ENCODE results near the gene PRKCA.
"Not testable (repeated sequence)": the region's sequence is repeated elsewhere in the genome, so short reads cannot be mapped to it uniquely, and the experiment has no call there.

Gene PRKCA

GRCh38 chr17:66301864-66302741 lies at the start of gene PRKCA:
PRKCA (plus strand) TSS chr17:66302613.
- TF ChIP-seq SUZ12 (IDR thresholded peaks at IDR 0.05; ENCODE audit: extremely low read depth, insufficient read depth, insufficient read length) (no peak), ZNF274 (IDR thresholded peaks at IDR 0.05; ENCODE audit: low read depth, low read length) (no peak), YY1 (IDR thresholded peaks at IDR 0.05; ENCODE audit: insufficient read depth, insufficient read length) (no peak)

GRCh38 chr17:66253458-66253857 lies 49.0 kb upstream of the PRKCA start:
- not testable (repeated sequence) for DNase-seq (ENCODE audit: low read depth, low spot score); H3K36me3 ChIP-seq (ENCODE audit: insufficient read depth, insufficient read length, low read length); H3K27me3 ChIP-seq (ENCODE audit: insufficient read depth, insufficient read length); H3K9me3 ChIP-seq (ENCODE audit: insufficient read depth, low read length); H3K9ac ChIP-seq (ENCODE audit: insufficient read length, low read depth); H3K4me3 ChIP-seq (ENCODE audit: insufficient read length, low read depth); H3K4me1 ChIP-seq (ENCODE audit: insufficient read depth, insufficient read length)

More at GRCh38 chr17:66301864-66302741, at the start of gene PRKCA:
- Histone ChIP-seq H3K9me3 (ENCODE audit: insufficient read depth, low read length) (no peaks in the 10 kb centered on the region), H3K4me1 (ENCODE audit: insufficient read depth, insufficient read length) (peaks cover 2% of the 10 kb centered on the region), H3K36me3 (ENCODE audit: insufficient read depth, insufficient read length, low read length) (no peaks in the 10 kb centered on the region), H3K4me3 (ENCODE audit: insufficient read length, low read depth) (peak within 1 kb of the TSS; percentile 78), H3K27me3 (ENCODE audit: insufficient read depth, insufficient read length) (peaks cover 28% of the 10 kb centered on the region), H3K9ac (ENCODE audit: insufficient read length, low read depth) (peak within 1 kb of the TSS; percentile 83)
- DNase-seq (ENCODE audit: low read depth, low spot score), result no peak

- no peaks in the 10 kb centered on the region for H3K27me3 ChIP-seq (ENCODE audit: insufficient read depth, insufficient read length)
- TF ChIP-seq SUZ12 (IDR thresholded peaks at IDR 0.05; ENCODE audit: extremely low read depth, insufficient read depth, insufficient read length) (no peak), ZNF274 (IDR thresholded peaks at IDR 0.05; ENCODE audit: low read depth, low read length) (no peak), YY1 (IDR thresholded peaks at IDR 0.05; ENCODE audit: insufficient read depth, insufficient read length) (no peak)
- no peak overlapping the region for H3K4me3 ChIP-seq (ENCODE audit: insufficient read length, low read depth)
- H3K36me3 ChIP-seq (ENCODE audit: insufficient read depth, insufficient read length, low read length), result no peaks in the 10 kb centered on the region
- no peaks in the 10 kb centered on the region for H3K9me3 ChIP-seq (ENCODE audit: insufficient read depth, low read length)
- DNase-seq (ENCODE audit: low read depth, low spot score), result peak; percentile 23
- H3K9ac ChIP-seq (ENCODE audit: insufficient read length, low read depth), result no peak overlapping the region
- no peaks in the 10 kb centered on the region for H3K4me1 ChIP-seq (ENCODE audit: insufficient read depth, insufficient read length)
Observed at GRCh38 chr17:66255112-66255511, 47.3 kb upstream of the PRKCA start.

GRCh38 chr17:66255527-66255971 lies 46.9 kb upstream of the PRKCA start:
- no peak for TF ChIP-seq SUZ12 (IDR thresholded peaks at IDR 0.05; ENCODE audit: extremely low read depth, insufficient read depth, insufficient read length)
- no peak for TF ChIP-seq ZNF274 (IDR thresholded peaks at IDR 0.05; ENCODE audit: low read depth, low read length)
- TF ChIP-seq YY1 (IDR thresholded peaks at IDR 0.05; ENCODE audit: insufficient read depth, insufficient read length), result no peak
- no peaks in the 10 kb centered on the region for H3K36me3 ChIP-seq (ENCODE audit: insufficient read depth, insufficient read length, low read length)
- no peak overlapping the region for H3K9ac ChIP-seq (ENCODE audit: insufficient read length, low read depth)
- H3K9me3 ChIP-seq (ENCODE audit: insufficient read depth, low read length), result no peaks in the 10 kb centered on the region
- no peak overlapping the region for H3K4me3 ChIP-seq (ENCODE audit: insufficient read length, low read depth)
- H3K27me3 ChIP-seq (ENCODE audit: insufficient read depth, insufficient read length), result no peaks in the 10 kb centered on the region
- H3K4me1 ChIP-seq (ENCODE audit: insufficient read depth, insufficient read length), result no peaks in the 10 kb centered on the region
- DNase-seq (ENCODE audit: low read depth, low spot score), result no peak

GRCh38 chr17:66260275-66260674 lies 42.1 kb upstream of the PRKCA start:
- DNase-seq (ENCODE audit: low read depth, low spot score), result no peak
- Histone ChIP-seq H3K27me3 (ENCODE audit: insufficient read depth, insufficient read length) (no peaks in the 10 kb centered on the region), H3K9ac (ENCODE audit: insufficient read length, low read depth) (no peak overlapping the region), H3K4me1 (ENCODE audit: insufficient read depth, insufficient read length) (no peaks in the 10 kb centered on the region), H3K36me3 (ENCODE audit: insufficient read depth, insufficient read length, low read length) (no peaks in the 10 kb centered on the region), H3K4me3 (ENCODE audit: insufficient read length, low read depth) (no peak overlapping the region), H3K9me3 (ENCODE audit: insufficient read depth, low read length) (no peaks in the 10 kb centered on the region)
- TF ChIP-seq SUZ12 (IDR thresholded peaks at IDR 0.05; ENCODE audit: extremely low read depth, insufficient read depth, insufficient read length) (no peak), ZNF274 (IDR thresholded peaks at IDR 0.05; ENCODE audit: low read depth, low read length) (no peak), YY1 (IDR thresholded peaks at IDR 0.05; ENCODE audit: insufficient read depth, insufficient read length) (no peak)

- no peaks in the 10 kb centered on the region for H3K4me1 ChIP-seq (ENCODE audit: insufficient read depth, insufficient read length)
- no peaks in the 10 kb centered on the region for H3K27me3 ChIP-seq (ENCODE audit: insufficient read depth, insufficient read length)
- no peak for TF ChIP-seq SUZ12 (IDR thresholded peaks at IDR 0.05; ENCODE audit: extremely low read depth, insufficient read depth, insufficient read length)
- no peak for TF ChIP-seq ZNF274 (IDR thresholded peaks at IDR 0.05; ENCODE audit: low read depth, low read length)
- no peak for TF ChIP-seq YY1 (IDR thresholded peaks at IDR 0.05; ENCODE audit: insufficient read depth, insufficient read length)
- no peak overlapping the region for H3K9ac ChIP-seq (ENCODE audit: insufficient read length, low read depth)
- DNase-seq (ENCODE audit: low read depth, low spot score), result no peak
- H3K9me3 ChIP-seq (ENCODE audit: insufficient read depth, low read length), result no peaks in the 10 kb centered on the region
- H3K36me3 ChIP-seq (ENCODE audit: insufficient read depth, insufficient read length, low read length), result no peaks in the 10 kb centered on the region
- H3K4me3 ChIP-seq (ENCODE audit: insufficient read length, low read depth), result no peak overlapping the region
Observed at GRCh38 chr17:66260688-66261087, 41.7 kb upstream of the PRKCA start.

- Histone ChIP-seq H3K36me3 (ENCODE audit: insufficient read depth, insufficient read length, low read length) (no peaks in the 10 kb centered on the region), H3K9me3 (ENCODE audit: insufficient read depth, low read length) (no peaks in the 10 kb centered on the region), H3K9ac (ENCODE audit: insufficient read length, low read depth) (no peak overlapping the region), H3K4me3 (ENCODE audit: insufficient read length, low read depth) (no peak overlapping the region), H3K4me1 (ENCODE audit: insufficient read depth, insufficient read length) (no peaks in the 10 kb centered on the region), H3K27me3 (ENCODE audit: insufficient read depth, insufficient read length) (no peaks in the 10 kb centered on the region)
- DNase-seq (ENCODE audit: low read depth, low spot score), result no peak
- TF ChIP-seq ZNF274 (IDR thresholded peaks at IDR 0.05; ENCODE audit: low read depth, low read length), result no peak
Observed at GRCh38 chr17:66262767-66263166, 39.6 kb upstream of the PRKCA start.

Measured in NT2/D1 (cell line).